Ishikawa (cell line): Measurements from ENCODE around the gene APOA4.

ENCODE experiments used
- CEBPB ChIP-seq: IDR thresholded peaks from 2 replicates; pipeline ENCODE4 v1.6.1; 2012
- CREB1 ChIP-seq: IDR thresholded peaks from 2 replicates; pipeline ENCODE4 v1.6.1; 2012; ENCODE audit warnings: low read depth
- EP300 ChIP-seq: IDR thresholded peaks from 2 replicates; pipeline ENCODE4 v1.6.1; 2012; ENCODE audit warnings: borderline replicate concordance
- FOXM1 ChIP-seq: IDR thresholded peaks from 2 replicates; pipeline ENCODE4 v1.6.1; 2012; ENCODE audit warnings: low read depth, borderline replicate concordance
- MAX ChIP-seq: IDR thresholded peaks from 2 replicates; pipeline ENCODE4 v1.6.1; 2012
- NFIC ChIP-seq: IDR thresholded peaks from 2 replicates; pipeline ENCODE4 v1.6.1; 2012
- RAD21 ChIP-seq: IDR thresholded peaks from 2 replicates; pipeline ENCODE4 v1.6.1; 2012; ENCODE audit warnings: low read depth
- REST ChIP-seq: IDR thresholded peaks from 2 replicates; pipeline ENCODE4 v1.6.1; 2012; ENCODE audit warnings: low read depth, mild to moderate bottlenecking
- TAF1 ChIP-seq: IDR thresholded peaks from 2 replicates; pipeline ENCODE4 v1.6.1; 2012; ENCODE audit warnings: low read depth, mild to moderate bottlenecking
- TCF12 ChIP-seq: IDR thresholded peaks from 2 replicates; pipeline ENCODE4 v1.6.1; 2012; ENCODE audit warnings: low read depth
- TEAD4 ChIP-seq: IDR thresholded peaks from 2 replicates; pipeline ENCODE4 v1.6.1; 2012
- USF1 ChIP-seq: IDR thresholded peaks from 2 replicates; pipeline ENCODE4 v1.6.1; 2012
- YY1 ChIP-seq: IDR thresholded peaks from 2 replicates; pipeline ENCODE4 v1.6.1; 2012; ENCODE audit warnings: low read depth
- ZBTB7A ChIP-seq: IDR thresholded peaks from 2 replicates; pipeline ENCODE4 v1.6.1; 2012; ENCODE audit warnings: low read depth

APOA4 gene

GRCh38 chr11:116800610-116801009, 22.5 kb downstream of the APOA4 start:
- TF ChIP-seq CEBPB, result no peak
- no peak for TF ChIP-seq TAF1
- no peak for TF ChIP-seq CREB1

GRCh38 chr11:116798368-116798767, 24.7 kb downstream of the APOA4 start:
- no peak for TF ChIP-seq MAX
- no peak for TF ChIP-seq REST
- no peak for TF ChIP-seq TCF12
- TF ChIP-seq USF1, result no peak
- TF ChIP-seq CEBPB, result no peak
- TF ChIP-seq RAD21, result no peak
- no peak for TF ChIP-seq NFIC

GRCh38 chr11:116797816-116798215, 25.3 kb downstream of the APOA4 start:
- no peak for TF ChIP-seq FOXM1
- no peak for TF ChIP-seq NFIC
- TF ChIP-seq MAX, result no peak
- TF ChIP-seq CEBPB, result no peak
- no peak for TF ChIP-seq CREB1
- TF ChIP-seq TAF1, result no peak
- TF ChIP-seq EP300, result no peak
- TF ChIP-seq TEAD4, result no peak

- TF ChIP-seq ZBTB7A, result no peak
- no peak for TF ChIP-seq RAD21
- TF ChIP-seq CREB1, result no peak
- TF ChIP-seq CEBPB, result no peak
- no peak for TF ChIP-seq YY1
- TF ChIP-seq MAX, result no peak
- no peak for TF ChIP-seq TEAD4
- no peak for TF ChIP-seq EP300
- no peak for TF ChIP-seq USF1
- TF ChIP-seq TCF12, result no peak
- no peak for TF ChIP-seq TAF1
These were observed 26.6 kb downstream of the APOA4 start for GRCh38 chr11:116796548-116796947.

GRCh38 chr11:116794851-116795250, 28.3 kb downstream of the APOA4 start:
- no peak for TF ChIP-seq CEBPB
- no peak for TF ChIP-seq TAF1
- no peak for TF ChIP-seq RAD21

- no peak for TF ChIP-seq CEBPB
- peak; percentile 87 for TF ChIP-seq USF1
These were observed 29.4 kb downstream of the APOA4 start for GRCh38 chr11:116793772-116794097.

- TF ChIP-seq TAF1 (no peak), REST (no peak), USF1 (no peak), MAX (no peak), TEAD4 (no peak), CREB1 (no peak), ZBTB7A (no peak), EP300 (no peak), RAD21 (no peak)
These were observed 30.0 kb downstream of the APOA4 start for GRCh38 chr11:116792869-116793771.
